D721Med (cell line): Measurements from ENCODE around the gene EDNRB.

Experiments used
- DNase-seq: peaks from one replicate; pipeline ENCODE4 v3.0.0; 2011; ENCODE audit warnings: low spot score; ENCODE audit not compliant: insufficient read length
- FAIRE-seq: peaks from 2 replicates; lab custom pipeline; 2011; peaks lifted over from hg19 to GRCh38; lab: Jason Lieb, UNC
- CTCF ChIP-seq: IDR thresholded peaks from 2 replicates; pipeline ENCODE4 v1.5.1; 2012; ENCODE audit warnings: mild to moderate bottlenecking, control low read depth; ENCODE audit not compliant: insufficient read depth; ENCODE audit errors: missing control alignments

EDNRB gene

GRCh38 chr13:77911751-77912150 lies 6.9 kb downstream of the EDNRB start:
- FAIRE-seq (no peak), DNase-seq (no peak)
- TF ChIP-seq CTCF = no peak

GRCh38 chr13:77909827-77910226 lies 8.8 kb downstream of the EDNRB start:
- FAIRE-seq = no peak
- no peak for DNase-seq
- TF ChIP-seq CTCF = no peak

GRCh38 chr13:77908531-77908930 lies 10.1 kb downstream of the EDNRB start:
- no peak for TF ChIP-seq CTCF
- no peak for FAIRE-seq

GRCh38 chr13:77907666-77908341 lies 10.8 kb downstream of the EDNRB start:
- FAIRE-seq (no peak), DNase-seq (no peak)
- TF ChIP-seq CTCF = no peak

More at GRCh38 chr13:77908531-77908930, 10.1 kb downstream of the EDNRB start:
- no peak for DNase-seq

- FAIRE-seq = no peak
- no peak for TF ChIP-seq CTCF
- DNase-seq = no peak
Observed at GRCh38 chr13:77904031-77904430, 14.6 kb downstream of the EDNRB start.

- FAIRE-seq = no peak
- DNase-seq = no peak
Observed at GRCh38 chr13:77903435-77903834, 15.2 kb downstream of the EDNRB start.

More at GRCh38 chr13:77903435-77903834, 15.2 kb downstream of the EDNRB start:
- no peak for TF ChIP-seq CTCF
